AG04449 (cell line): ENCODE results near the gene TUBB6.
A peak's percentile ranks its signal among the peaks of the same experiment; 100 is the strongest.

ENCODE experiments used
- CTCF ChIA-PET: fragments of 350-600 bp; formaldehyde crosslinking; extraction: SDS; loops from one replicate; lab custom pipeline; 2021; ENCODE audit warnings: antibody characterized with exemption; lab: Yijun Ruan, JAX
- POLR2A ChIA-PET: fragments of 400-600, 350-600 bp; formaldehyde crosslinking; extraction: SDS; loops from one replicate; lab custom pipeline; 2020; ENCODE audit warnings: antibody characterized with exemption, inconsistent platforms; lab: Yijun Ruan, JAX
- DNase-seq: peaks from one replicate; pipeline ENCODE4 v3.0.0-alpha.2; 2010; ENCODE audit warnings: low read depth, low spot score
- H3K4me3 ChIP-seq: 2 replicates; pipeline ENCODE4 v1.5.1; 2011; ENCODE audit warnings: low read depth, mild to moderate bottlenecking, control low read depth, low read length
- TF ChIP-seq, protein P1 (sequence below): IDR thresholded peaks from one replicate; pipeline ENCODE4 v1.5.1; 2011; ENCODE audit warnings: mild to moderate bottlenecking, moderate library complexity, low read length, control low read depth, inconsistent platforms; ENCODE audit not compliant: insufficient read depth; ENCODE audit errors: missing control alignments

Gene TUBB6

DNA sequence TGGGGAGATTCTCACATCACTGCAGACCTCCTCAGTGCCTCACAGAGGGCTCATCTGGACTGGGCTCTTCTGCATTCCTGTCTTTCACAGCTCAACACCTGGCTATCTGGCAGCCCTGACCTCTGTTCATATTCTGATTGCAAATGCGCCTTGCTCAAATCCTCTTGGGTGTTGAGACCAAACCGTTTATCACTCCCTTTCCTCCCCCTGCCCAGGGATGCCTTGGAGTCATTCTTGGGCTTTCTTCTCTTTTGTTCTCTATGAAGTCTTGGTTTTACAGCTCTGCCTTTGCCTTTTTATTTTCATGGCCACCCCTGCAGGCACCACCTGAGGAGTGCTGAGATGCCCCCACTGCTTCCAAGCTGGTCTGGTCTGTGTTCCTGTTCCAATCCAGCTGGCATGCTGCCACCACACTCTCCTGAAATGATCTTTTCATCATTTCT is 26.3 kb downstream of the TUBB6 start:
- TF ChIP-seq, protein P1, sequence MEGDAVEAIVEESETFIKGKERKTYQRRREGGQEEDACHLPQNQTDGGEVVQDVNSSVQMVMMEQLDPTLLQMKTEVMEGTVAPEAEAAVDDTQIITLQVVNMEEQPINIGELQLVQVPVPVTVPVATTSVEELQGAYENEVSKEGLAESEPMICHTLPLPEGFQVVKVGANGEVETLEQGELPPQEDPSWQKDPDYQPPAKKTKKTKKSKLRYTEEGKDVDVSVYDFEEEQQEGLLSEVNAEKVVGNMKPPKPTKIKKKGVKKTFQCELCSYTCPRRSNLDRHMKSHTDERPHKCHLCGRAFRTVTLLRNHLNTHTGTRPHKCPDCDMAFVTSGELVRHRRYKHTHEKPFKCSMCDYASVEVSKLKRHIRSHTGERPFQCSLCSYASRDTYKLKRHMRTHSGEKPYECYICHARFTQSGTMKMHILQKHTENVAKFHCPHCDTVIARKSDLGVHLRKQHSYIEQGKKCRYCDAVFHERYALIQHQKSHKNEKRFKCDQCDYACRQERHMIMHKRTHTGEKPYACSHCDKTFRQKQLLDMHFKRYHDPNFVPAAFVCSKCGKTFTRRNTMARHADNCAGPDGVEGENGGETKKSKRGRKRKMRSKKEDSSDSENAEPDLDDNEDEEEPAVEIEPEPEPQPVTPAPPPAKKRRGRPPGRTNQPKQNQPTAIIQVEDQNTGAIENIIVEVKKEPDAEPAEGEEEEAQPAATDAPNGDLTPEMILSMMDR: no peak
- CTCF ChIA-PET: interaction anchor here (0.9 to 4.5 kb wide), 3 partner anchors 16 to 325 kb away, joined by 3 to 16 read pairs (median 6); no protein-coding TSS in a partner anchor
- POLR2A ChIA-PET: no interaction called here
- DNase-seq: no peak
- no peak overlapping the region for H3K4me3 ChIP-seq

DNA sequence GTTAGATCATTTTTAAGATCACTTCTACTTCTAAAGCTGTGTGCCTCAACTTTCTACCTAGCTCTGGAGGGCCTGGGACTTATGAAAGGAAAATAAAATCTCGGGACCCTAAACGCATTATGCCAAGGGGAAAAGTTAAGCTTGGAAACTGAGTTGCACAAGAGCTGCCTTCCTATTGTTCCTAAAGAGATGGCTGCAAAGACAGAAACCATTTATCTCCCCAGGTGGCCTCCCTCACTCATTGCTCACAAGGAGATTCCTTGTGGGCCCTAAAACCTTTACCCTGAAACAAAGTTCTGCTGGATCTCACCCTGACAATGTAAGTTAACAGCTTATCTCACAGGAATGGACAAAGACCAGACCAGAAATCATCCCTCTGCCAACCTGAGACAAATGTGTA is 26.8 kb downstream of the TUBB6 start:
- DNase-seq: no peak
- H3K4me3 ChIP-seq: no peak overlapping the region
- ChIA-PET POLR2A (no interaction called here), CTCF (interaction anchor here (0.9 to 2.7 kb wide), 3 partner anchors 16 to 324 kb away, joined by 3 to 6 read pairs (median 5); no protein-coding TSS in a partner anchor)
- TF ChIP-seq, protein P1: no peak

DNA sequence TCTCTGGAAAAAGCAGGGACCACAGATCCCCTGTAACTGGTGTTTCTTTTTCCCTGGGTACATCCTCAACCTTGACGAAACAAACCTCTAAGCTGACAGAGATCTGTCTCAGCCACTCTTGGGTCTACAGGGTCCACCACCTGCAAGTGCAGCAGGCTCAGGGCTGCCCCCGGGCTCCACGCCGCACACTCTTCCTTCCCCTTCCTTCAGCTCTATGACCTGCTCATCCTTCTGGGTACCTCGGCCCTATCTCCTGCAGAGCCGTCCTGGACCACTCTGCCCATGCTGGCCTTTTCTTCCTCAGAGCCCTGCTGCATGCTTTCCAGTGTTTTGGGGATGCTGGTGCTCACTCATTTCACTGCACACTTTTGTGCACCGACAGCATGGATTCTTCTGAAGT is 27.5 kb downstream of the TUBB6 start:
- TF ChIP-seq, protein P1: no peak
- H3K4me3 ChIP-seq: no peak overlapping the region

DNA sequence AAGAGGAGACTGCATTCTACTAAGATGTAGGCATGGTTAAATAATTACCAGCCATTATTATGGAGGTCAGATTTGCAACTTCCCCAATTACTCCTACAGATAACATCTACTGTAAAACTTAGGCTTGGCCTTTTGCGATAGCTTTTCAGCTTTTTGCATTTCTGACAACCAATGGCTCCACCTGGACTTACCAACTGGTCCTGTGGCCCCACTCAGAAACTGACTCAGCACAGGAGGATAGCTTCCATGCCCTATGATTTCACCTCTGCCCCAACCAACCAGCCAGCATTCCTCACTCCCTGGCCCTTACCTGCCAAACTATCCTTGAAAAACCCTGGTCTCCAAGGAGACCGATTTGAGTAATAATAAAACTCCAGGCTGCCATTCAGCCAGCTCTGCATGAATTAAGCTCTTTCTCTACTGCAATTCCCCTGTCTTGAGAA is 28.2 kb downstream of the TUBB6 start:
- no peak overlapping the region for H3K4me3 ChIP-seq
- CTCF ChIA-PET: interaction anchor here (0.9 to 2.7 kb wide), 4 partner anchors 8 to 323 kb away, joined by 3 to 6 read pairs (median 5); no protein-coding TSS in a partner anchor
- POLR2A ChIA-PET: no interaction called here
- TF ChIP-seq, protein P1: no peak
- no peak for DNase-seq

More for the DNA sequence above, 27.5 kb downstream of the TUBB6 start:
- DNase-seq: no peak
- POLR2A ChIA-PET: no interaction called here
- CTCF ChIA-PET: interaction anchor here (0.9 to 2.7 kb wide), 4 partner anchors 8 to 324 kb away, joined by 3 to 6 read pairs (median 4); no protein-coding TSS in a partner anchor

DNA sequence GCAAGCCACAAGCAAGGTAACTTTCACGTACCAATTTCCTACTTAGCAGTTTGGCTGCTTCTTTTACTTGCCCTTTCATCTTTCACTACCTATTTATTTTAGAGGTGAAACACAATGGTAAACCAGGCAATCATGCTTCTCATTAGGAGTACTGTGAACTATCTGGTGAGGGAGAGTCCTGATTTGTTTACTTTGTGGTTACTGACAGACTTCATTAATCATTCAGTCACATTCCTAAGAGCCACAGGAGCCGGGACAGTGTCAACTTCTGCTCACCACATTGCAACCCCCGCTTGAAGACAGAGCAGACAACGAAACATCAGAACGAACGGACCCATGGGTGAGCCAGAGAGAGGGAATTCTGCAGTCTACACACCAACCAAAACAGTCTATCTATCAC is 28.8 kb downstream of the TUBB6 start:
- no peak overlapping the region for H3K4me3 ChIP-seq
- ChIA-PET POLR2A (interaction anchor here (0.8 kb wide), 1 partner anchor 15 kb away, joined by 3 read pairs; no protein-coding TSS in a partner anchor), CTCF (interaction anchor here (1.3 to 2.7 kb wide), 2 partner anchors 9 to 322 kb away, joined by 5 to 6 read pairs; no protein-coding TSS in a partner anchor)
- DNase-seq: peak; percentile 10
- TF ChIP-seq, protein P1: no peak

DNA sequence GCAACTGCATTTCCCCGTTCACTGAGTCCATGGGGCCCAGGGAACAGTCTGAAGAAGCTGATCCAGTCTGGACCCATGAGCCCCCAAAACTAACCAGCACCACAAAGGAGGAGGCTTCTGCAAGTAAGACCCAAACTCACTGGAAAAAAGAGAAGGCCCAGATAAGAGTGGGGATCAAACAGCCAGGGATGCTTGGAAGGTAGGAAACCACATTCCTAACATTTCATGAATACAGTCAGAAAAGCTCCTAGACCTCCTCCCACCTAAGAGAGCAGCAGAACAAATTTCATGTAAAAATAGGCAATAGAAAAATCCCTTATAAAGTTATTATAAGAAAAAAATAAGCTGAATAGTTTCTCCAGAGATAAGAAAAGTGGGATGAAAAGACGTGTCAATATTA is 30.3 kb downstream of the TUBB6 start:
- ChIA-PET POLR2A (interaction anchor here (0.6 kb wide), 1 partner anchor 29 kb away, joined by 3 read pairs; no protein-coding TSS in a partner anchor), CTCF (interaction anchor here (0.6 to 3.3 kb wide), 3 partner anchors 10 to 836 kb away, joined by 3 to 17 read pairs (median 4); no protein-coding TSS in a partner anchor)
- DNase-seq: no peak
- TF ChIP-seq, protein P1: no peak
- H3K4me3 ChIP-seq: no peak overlapping the region
